GM23338 (cell line): ENCODE results near the gene OMA1. TPM values are rescaled to one million over a fixed set of nuclear protein-coding genes. Genes with fewer than 3 reads are reported as not detected.
"Not testable (repeated sequence)": the region's sequence is repeated elsewhere in the genome, so short reads cannot be mapped to it uniquely, and the experiment has no call there.

ENCODE experiments used
- ATAC-seq: fragments of 200-7000 bp; cut with Tn5 transposase; 3 replicates; pipeline ENCODE4 v1.9.1; 2020
- DNase-seq: peaks from one replicate; pipeline ENCODE4 v3.0.0-alpha.2; 2015; ENCODE audit warnings: low spot score
- H2AFZ ChIP-seq: fragments of 200-600 bp; sonication (generic); 2 replicates; pipeline ENCODE4 v1.8.0; 2016; ENCODE audit warnings: antibody characterized with exemption, mild to moderate bottlenecking, moderate library complexity
- H3F3A ChIP-seq: fragments of 200-600 bp; sonication (generic); replicated peaks from 2 replicates; pipeline ENCODE4 v1.8.0; 2017; ENCODE audit warnings: antibody characterized with exemption, mixed run types, low read depth
- H3K27ac ChIP-seq: fragments of 200-600 bp; sonication (generic); 2 replicates; pipeline ENCODE4 v1.6.1; 2016; ENCODE audit warnings: low read depth
- H3K27me3 ChIP-seq: fragments of 200-600 bp; sonication (generic); 2 replicates; pipeline ENCODE4 v1.8.0; 2016; ENCODE audit warnings: mild to moderate bottlenecking, mixed run types, moderate library complexity; ENCODE audit not compliant: insufficient read depth
- H3K36me3 ChIP-seq: fragments of 200-600 bp; sonication (generic); 2 replicates; pipeline ENCODE4 v1.8.0; 2016; ENCODE audit warnings: mild to moderate bottlenecking; ENCODE audit not compliant: insufficient read depth
- H3K4me1 ChIP-seq: fragments of 200-600 bp; sonication (generic); 2 replicates; pipeline ENCODE4 v1.8.0; 2016; ENCODE audit warnings: mild to moderate bottlenecking, moderate library complexity; ENCODE audit not compliant: insufficient read depth
- H3K4me2 ChIP-seq: fragments of 200-600 bp; sonication (generic); 2 replicates; pipeline ENCODE4 v1.7.1; 2017; ENCODE audit warnings: mixed run types
- H3K4me3 ChIP-seq: fragments of 200-600 bp; sonication (generic); 2 replicates; pipeline ENCODE4 v1.6.1; 2016; ENCODE audit warnings: mixed run types
- H3K79me2 ChIP-seq: fragments of 200-600 bp; sonication (generic); replicated peaks from 2 replicates; pipeline ENCODE4 v1.8.0; 2017; ENCODE audit warnings: mild to moderate bottlenecking; ENCODE audit not compliant: insufficient read depth
- H3K9me2 ChIP-seq: fragments of 200-600 bp; sonication (generic); 2 replicates; pipeline ENCODE4 v1.8.0; 2017; ENCODE audit not compliant: insufficient read depth
- H4K20me1 ChIP-seq: fragments of 200-600 bp; sonication (generic); replicated peaks from 2 replicates; pipeline ENCODE4 v1.8.0; 2017; ENCODE audit warnings: mild to moderate bottlenecking; ENCODE audit not compliant: insufficient read depth
- H3K27ac Mint-ChIP-seq: 2 replicates; pipeline ENCODE4 v1.8.0; 2020; ENCODE audit warnings: inconsistent platforms, mild to moderate bottlenecking, moderate library complexity, mixed read lengths
- H3K27me3 Mint-ChIP-seq: 3 replicates; pipeline ENCODE4 v1.8.0; 2022; ENCODE audit warnings: low read depth, mild to moderate bottlenecking, moderate library complexity, mixed read lengths, inconsistent platforms; ENCODE audit not compliant: insufficient read depth, poor library complexity
- H3K36me3 Mint-ChIP-seq: 3 replicates; pipeline ENCODE4 v1.8.0; 2021; ENCODE audit warnings: low read depth, mild to moderate bottlenecking, inconsistent platforms, moderate library complexity, mixed read lengths
- H3K4me1 Mint-ChIP-seq: 3 replicates; pipeline ENCODE4 v1.8.0; 2020; ENCODE audit warnings: mild to moderate bottlenecking, inconsistent platforms, mixed read lengths
- H3K4me3 Mint-ChIP-seq: 3 replicates; pipeline ENCODE4 v1.8.0; 2021; ENCODE audit warnings: moderate library complexity, mild to moderate bottlenecking, inconsistent platforms, mixed read lengths
- H3K9me3 Mint-ChIP-seq: 3 replicates; pipeline ENCODE4 v1.8.0; 2020; ENCODE audit warnings: moderate library complexity, mild to moderate bottlenecking, inconsistent platforms, mixed read lengths
- CTCF ChIP-seq, 2 experiments: fragments of 200-600 bp in 1 of 2; sonication (generic) in 1 of 2; conservative IDR thresholded peaks; 2 replicates each; pipeline versions ENCODE4 v1.5.1 to v1.6.1; 2016 to 2017; ENCODE audit warnings: antibody characterized with exemption in 2 of 2, low read depth in 2 of 2, mild to moderate bottlenecking in 2 of 2, moderate library complexity in 1 of 2
- ETS1 ChIP-seq: IDR thresholded peaks from 2 replicates; pipeline ENCODE4 v1.6.1; 2016; ENCODE audit warnings: antibody characterized with exemption
- EZH2 ChIP-seq: fragments of 200-600 bp; sonication (generic); IDR thresholded peaks from one replicate; pipeline ENCODE4 v1.8.0; 2017; ENCODE audit warnings: antibody characterized with exemption, mild to moderate bottlenecking, low read depth; ENCODE audit not compliant: unreplicated experiment
- EZH2phosphoT487 ChIP-seq: fragments of 200-600 bp; sonication (generic); IDR thresholded peaks from one replicate; pipeline ENCODE4 v1.8.1; 2018; ENCODE audit warnings: antibody characterized with exemption; ENCODE audit not compliant: unreplicated experiment
- JUNB ChIP-seq: IDR thresholded peaks from one replicate; pipeline ENCODE4 v1.6.1; 2016; ENCODE audit warnings: antibody characterized with exemption; ENCODE audit not compliant: unreplicated experiment
- NANOG ChIP-seq: IDR thresholded peaks from 2 replicates; pipeline ENCODE4 v1.6.1; 2016; ENCODE audit warnings: antibody characterized with exemption, borderline replicate concordance
- REST ChIP-seq: IDR thresholded peaks from one replicate; pipeline ENCODE4 v1.6.1; 2018; ENCODE audit warnings: antibody characterized with exemption; ENCODE audit not compliant: unreplicated experiment
- ZNF114 ChIP-seq: fragments of 250-450 bp; sonication (Bioruptor Pico); IDR thresholded peaks from 2 replicates; pipeline ENCODE4 v1.5.0; 2020; ENCODE audit warnings: mild to moderate bottlenecking, moderate library complexity
- ZNF331 ChIP-seq: fragments of 250-450 bp; sonication (Bioruptor Pico); IDR thresholded peaks from 2 replicates; pipeline ENCODE4 v1.5.0; 2020; ENCODE audit warnings: low read depth, mild to moderate bottlenecking, moderate library complexity
- polyA plus RNA-seq: library from polyadenylated mRNA; unstranded; fragments of >200 nt; fragmentation: Nextera tagmentation; extraction: Ambion mirVana; gene quantifications from 2 replicates; pipeline ENCODE4 v1.2.1, GENCODE V29; 2016
- total RNA-seq: library from RNA; depleted of rRNA; stranded (reverse); fragments of >200 nt; shearing (Covaris generic); gene quantifications from 2 replicates; pipeline ENCODE4 v1.2.3, GENCODE V29; 2014

OMA1 gene
- total and polyA plus RNA-seq, 2 experiments from 2014 or later: 21.3 to 33.1 TPM

- no peak overlapping the region for H3K27ac Mint-ChIP-seq
- H3K4me1 Mint-ChIP-seq: no peaks in the 10 kb centered on the region
- no peak overlapping the region for H3K27ac ChIP-seq
- DNase-seq (no peak), ATAC-seq (no peak)
- no peaks in the 10 kb centered on the region for H3K9me3 Mint-ChIP-seq
- no peak for TF ChIP-seq ZNF331
- TF ChIP-seq NANOG: no peak
- TF ChIP-seq EZH2: no peak
- no peak for TF ChIP-seq REST
- no peak for TF ChIP-seq ETS1
- no peak for TF ChIP-seq CTCF (conservative IDR thresholded peaks at IDR 0.05; ENCODE audit: low read depth in 2 of 2)
- no peak for TF ChIP-seq JUNB
- no peak for TF ChIP-seq ZNF114 (CRISPR knock-in tag)
- TF ChIP-seq EZH2phosphoT487: no peak
- H3K4me3 ChIP-seq: no peak overlapping the region
- no peak overlapping the region for H2AFZ ChIP-seq
- H3K4me1 ChIP-seq: no peaks in the 10 kb centered on the region
- H3K36me3 Mint-ChIP-seq: no peaks in the 10 kb centered on the region
- H3K79me2 ChIP-seq: no peaks in the 10 kb centered on the region
- no peaks in the 10 kb centered on the region for H3F3A ChIP-seq
- H3K4me3 Mint-ChIP-seq: no peak overlapping the region
- H3K9me2 ChIP-seq: no peaks in the 10 kb centered on the region
- H4K20me1 ChIP-seq: no peaks in the 10 kb centered on the region
- H3K27me3 ChIP-seq: no peaks in the 10 kb centered on the region
- no peak overlapping the region for H3K4me2 ChIP-seq
- H3K36me3 ChIP-seq: no peaks in the 10 kb centered on the region
- no peaks in the 10 kb centered on the region for H3K27me3 Mint-ChIP-seq
Measured at GRCh38 chr1:58538821-58539220, 7.7 kb downstream of the OMA1 start.

GRCh38 chr1:58531842-58532241, 14.7 kb downstream of the OMA1 start:
- not testable (repeated sequence) for H3K79me2 ChIP-seq, DNase-seq, H4K20me1 ChIP-seq, H3K27ac ChIP-seq, H3K4me3 Mint-ChIP-seq, H3K27ac Mint-ChIP-seq, H3K4me1 ChIP-seq, H3K4me2 ChIP-seq, H3K4me3 ChIP-seq, H3K36me3 ChIP-seq, H3K9me3 Mint-ChIP-seq, H3K36me3 Mint-ChIP-seq, H3K27me3 ChIP-seq, H3F3A ChIP-seq, H3K27me3 Mint-ChIP-seq, H2AFZ ChIP-seq, H3K4me1 Mint-ChIP-seq, ATAC-seq, H3K9me2 ChIP-seq
